Fibroblast of mammary gland (primary cell): Measurements from ENCODE around the gene ASB1.

Experiments
- DNase-seq: peaks from one replicate; pipeline ENCODE4 v3.0.0-alpha.2; 2010; ENCODE audit warnings: low read depth
- H3K4me3 ChIP-seq: 2 replicates; pipeline ENCODE4 v1.5.1; 2011; ENCODE audit warnings: low read depth, mild to moderate bottlenecking, low read length, moderate library complexity; ENCODE audit not compliant: control insufficient read depth
- TF ChIP-seq, protein P1 (sequence below): conservative IDR thresholded peaks from 2 replicates; pipeline ENCODE4 v1.5.1; 2011; ENCODE audit warnings: low read depth, low read length, inconsistent platforms; ENCODE audit not compliant: control insufficient read depth, insufficient read depth

ASB1 gene

DNA sequence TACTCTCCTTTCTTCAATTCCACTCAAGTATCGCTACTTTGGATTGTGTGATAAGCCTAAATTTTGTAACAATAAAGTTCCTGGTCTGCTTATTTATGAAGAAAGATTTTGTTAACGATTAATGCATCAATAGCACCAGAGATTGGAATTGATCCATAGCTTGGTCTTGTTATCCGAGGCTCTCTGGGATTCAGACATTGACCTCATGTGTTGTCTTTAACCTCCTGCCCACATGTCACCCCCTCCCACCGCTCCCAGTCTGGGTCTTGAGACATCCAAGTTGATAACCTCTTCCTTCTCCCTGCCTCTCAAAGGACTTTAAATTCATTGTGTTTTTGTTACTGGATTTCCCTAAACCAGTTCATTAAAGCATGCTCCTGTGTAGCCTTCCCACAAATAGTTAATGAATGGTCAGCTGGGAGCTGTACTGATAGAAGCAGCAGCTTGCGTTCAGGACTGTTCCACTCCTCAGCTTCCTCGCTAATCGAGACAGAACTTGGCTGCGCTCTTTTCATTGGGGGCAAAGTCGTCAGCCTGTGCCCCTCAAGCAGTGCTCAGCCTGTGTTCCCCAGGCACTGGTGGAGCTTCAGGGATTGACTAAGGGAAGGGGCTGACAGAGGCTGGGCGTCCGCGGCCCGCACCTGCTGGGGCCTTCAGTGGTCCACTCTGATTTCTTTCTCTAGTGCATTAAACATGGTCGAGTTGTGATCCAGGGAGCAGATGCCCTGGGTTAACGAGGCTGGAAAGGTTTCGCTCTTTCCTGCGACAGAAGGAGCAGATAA lies 18.9 kb downstream of the ASB1 start:
- TF ChIP-seq, protein P1, sequence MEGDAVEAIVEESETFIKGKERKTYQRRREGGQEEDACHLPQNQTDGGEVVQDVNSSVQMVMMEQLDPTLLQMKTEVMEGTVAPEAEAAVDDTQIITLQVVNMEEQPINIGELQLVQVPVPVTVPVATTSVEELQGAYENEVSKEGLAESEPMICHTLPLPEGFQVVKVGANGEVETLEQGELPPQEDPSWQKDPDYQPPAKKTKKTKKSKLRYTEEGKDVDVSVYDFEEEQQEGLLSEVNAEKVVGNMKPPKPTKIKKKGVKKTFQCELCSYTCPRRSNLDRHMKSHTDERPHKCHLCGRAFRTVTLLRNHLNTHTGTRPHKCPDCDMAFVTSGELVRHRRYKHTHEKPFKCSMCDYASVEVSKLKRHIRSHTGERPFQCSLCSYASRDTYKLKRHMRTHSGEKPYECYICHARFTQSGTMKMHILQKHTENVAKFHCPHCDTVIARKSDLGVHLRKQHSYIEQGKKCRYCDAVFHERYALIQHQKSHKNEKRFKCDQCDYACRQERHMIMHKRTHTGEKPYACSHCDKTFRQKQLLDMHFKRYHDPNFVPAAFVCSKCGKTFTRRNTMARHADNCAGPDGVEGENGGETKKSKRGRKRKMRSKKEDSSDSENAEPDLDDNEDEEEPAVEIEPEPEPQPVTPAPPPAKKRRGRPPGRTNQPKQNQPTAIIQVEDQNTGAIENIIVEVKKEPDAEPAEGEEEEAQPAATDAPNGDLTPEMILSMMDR, result no peak
- H3K4me3 ChIP-seq, result no peak overlapping the region
- DNase-seq, result no peak

DNA sequence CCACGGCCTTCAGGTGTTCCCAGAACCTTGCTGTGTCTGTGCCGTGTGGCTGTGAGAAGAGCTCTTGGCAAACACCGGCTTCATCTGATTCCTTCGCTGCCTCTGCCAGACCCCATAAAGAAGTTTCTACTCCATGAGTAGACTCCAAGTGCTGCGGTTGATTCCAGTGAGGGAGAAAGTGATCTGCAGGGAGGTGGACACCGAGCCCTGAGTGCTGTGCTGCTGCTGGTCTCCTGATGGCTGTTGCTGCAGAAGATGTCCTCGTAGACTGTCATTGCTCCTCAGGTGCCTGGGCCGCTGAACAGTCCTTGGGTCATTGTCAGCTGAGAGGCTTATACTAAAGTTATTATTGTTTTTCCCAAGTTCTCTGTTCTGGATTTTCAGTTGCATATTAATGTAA lies 19.6 kb downstream of the ASB1 start:
- no peak for DNase-seq
- TF ChIP-seq, protein P1, result no peak
- H3K4me3 ChIP-seq, result no peak overlapping the region

DNA sequence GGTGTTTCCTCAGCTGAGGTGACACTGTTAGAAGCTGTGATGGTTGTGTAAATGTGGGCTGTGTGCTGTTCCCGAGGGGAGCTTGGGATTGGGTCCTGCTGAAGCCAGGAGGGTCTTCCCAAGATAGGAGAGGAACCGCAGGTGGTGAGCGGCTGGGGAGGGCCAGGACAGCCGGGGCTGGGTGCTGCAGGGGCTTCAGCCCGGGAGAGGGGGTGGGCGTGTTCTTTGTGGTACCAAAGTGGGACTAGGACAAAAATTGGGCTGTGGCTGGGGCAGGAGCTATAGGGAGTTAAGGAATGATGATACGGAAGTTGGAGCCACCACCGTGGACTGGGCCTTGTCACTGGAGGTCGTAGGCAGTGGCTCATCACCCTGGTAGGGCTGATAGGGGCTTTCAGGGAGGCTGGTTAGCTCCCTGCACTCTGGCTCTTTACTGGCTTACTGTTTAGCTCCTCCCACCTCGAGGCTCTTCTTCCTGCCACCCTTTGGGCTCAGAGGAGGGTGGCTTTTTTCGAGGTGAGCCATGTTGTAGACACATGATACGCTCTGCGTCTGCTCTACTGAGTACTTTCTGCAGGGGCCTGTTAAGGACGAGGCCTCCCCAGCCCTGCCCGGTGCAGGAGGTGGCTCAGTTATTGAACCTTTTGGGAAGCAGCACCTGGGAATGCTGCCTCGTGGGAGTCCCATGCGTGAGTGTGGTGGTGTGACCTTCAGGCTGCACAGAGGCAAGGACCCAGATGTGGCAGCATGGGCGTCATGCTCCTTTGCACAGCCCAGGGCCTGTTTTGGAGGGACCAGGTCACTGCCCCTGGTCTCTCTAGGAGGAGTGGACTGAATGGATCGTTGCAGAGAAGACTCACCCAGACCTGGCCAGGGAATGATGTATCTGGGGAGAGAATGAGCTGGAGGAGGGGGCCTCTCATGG lies 21.6 kb downstream of the ASB1 start:
- no peak for DNase-seq
- TF ChIP-seq, protein P1, result no peak
- H3K4me3 ChIP-seq, result no peak overlapping the region

DNA sequence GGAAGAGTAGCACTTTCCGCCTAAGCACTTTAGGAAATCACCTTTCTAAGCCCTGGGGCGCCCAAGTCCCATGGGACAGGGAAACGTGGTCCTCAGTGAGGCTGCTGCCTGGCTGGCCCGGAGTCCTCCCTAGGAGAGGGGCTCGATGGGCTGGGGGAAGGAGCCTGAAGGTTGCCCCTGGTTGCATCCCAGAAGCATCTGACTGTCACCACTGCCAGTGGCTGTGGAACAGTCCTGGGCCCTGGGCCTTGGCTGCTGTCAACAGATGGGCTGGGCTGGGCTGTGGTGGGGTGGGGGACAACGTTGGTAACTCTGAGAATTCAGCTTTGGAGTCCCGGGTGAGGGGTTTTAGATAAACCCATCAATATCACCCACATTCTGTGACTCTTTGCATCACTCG lies 22.5 kb downstream of the ASB1 start:
- no peak for DNase-seq
- no peak overlapping the region for H3K4me3 ChIP-seq
- TF ChIP-seq, protein P1, result no peak

DNA sequence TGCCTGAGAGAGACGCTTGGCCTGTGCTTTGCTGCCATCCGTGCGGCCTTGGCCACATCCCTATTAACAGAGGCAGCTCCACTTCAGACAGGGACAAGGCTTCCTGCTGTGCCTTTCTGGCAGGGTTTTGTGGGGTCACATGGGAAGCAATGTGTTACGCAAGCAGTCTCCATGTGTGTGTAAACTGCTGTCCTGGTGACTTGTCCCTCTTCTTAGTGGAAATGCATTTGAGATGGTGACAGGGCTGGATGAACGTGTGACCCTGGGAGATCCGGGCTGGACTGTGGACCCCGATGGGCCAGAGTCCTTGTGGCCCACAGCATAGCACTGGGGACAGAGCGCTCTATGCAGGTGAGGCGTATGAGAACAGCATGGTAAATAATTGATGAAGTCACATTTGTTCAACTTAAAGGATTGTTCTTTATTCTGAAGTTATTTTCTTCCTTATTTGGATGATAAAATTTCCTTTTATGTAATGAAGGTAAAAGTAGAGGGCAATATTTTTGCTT lies 23.2 kb downstream of the ASB1 start:
- TF ChIP-seq, protein P1, result no peak
- DNase-seq, result peak; percentile 78
- no peak overlapping the region for H3K4me3 ChIP-seq

DNA sequence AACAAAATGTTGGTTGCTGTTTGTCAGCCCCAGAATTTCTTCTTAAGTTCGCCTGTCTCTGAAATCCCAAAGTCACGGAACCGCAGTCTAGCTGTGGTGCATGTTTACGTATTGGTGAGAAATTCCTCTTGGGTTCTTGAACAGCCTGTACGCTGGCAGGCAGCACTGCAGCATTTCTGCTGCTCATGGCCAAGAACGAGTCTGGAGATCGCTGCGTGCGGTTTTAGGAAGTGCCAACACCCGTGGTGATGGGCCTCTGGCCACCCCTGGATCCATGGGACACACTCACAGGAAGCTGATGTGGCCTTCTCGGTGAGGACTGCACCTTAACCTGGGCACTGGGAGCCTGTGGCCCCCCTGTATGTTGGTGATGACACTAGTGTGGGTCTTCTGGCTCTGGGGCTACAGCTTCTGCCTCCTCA lies 23.7 kb downstream of the ASB1 start:
- H3K4me3 ChIP-seq, result no peak overlapping the region
- TF ChIP-seq, protein P1, result no peak
- no peak for DNase-seq
